HG03060 (cell line): ENCODE data around the gene CTIF.

ENCODE experiments used
- ATAC-seq: cut with Tn5 transposase; IDR thresholded peaks from one replicate; pipeline ENCODE4 v1.9.1; 2021; ENCODE audit warnings: low read depth, moderate number of reproducible peaks; ENCODE audit not compliant: unreplicated experiment

CTIF gene

GRCh38 chr18:48740068-48740440 is 201.2 kb downstream of the CTIF start:
- no peak for ATAC-seq

- no peak for ATAC-seq
These were observed 202.1 kb downstream of the CTIF start for GRCh38 chr18:48740851-48741485.

GRCh38 chr18:48741866-48742265 is 203.0 kb downstream of the CTIF start:
- no peak for ATAC-seq

DNA sequence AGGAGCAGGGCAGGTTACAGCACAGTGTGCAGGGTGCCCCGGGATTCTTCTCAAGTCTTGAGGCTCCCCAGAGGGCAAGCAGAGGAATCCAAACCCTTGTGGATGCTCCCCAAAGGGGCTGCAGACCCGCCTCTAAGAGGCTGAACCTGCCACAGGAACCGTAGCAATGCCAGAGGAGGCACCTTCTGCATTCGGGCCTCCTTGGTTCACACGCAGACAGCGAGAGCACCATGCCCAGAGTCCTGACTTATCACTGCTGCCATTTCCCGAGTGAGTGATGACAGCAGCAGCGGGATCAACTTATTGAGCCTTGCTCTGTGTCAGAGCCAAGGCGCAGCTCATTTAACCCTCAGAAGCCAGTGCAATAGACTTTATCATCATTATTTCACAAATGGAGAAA is 203.5 kb downstream of the CTIF start:
- no peak for ATAC-seq

GRCh38 chr18:48742706-48743475 is 204.1 kb downstream of the CTIF start:
- no peak for ATAC-seq

- ATAC-seq: no peak
These were observed 205.1 kb downstream of the CTIF start for GRCh38 chr18:48743886-48744285.

DNA sequence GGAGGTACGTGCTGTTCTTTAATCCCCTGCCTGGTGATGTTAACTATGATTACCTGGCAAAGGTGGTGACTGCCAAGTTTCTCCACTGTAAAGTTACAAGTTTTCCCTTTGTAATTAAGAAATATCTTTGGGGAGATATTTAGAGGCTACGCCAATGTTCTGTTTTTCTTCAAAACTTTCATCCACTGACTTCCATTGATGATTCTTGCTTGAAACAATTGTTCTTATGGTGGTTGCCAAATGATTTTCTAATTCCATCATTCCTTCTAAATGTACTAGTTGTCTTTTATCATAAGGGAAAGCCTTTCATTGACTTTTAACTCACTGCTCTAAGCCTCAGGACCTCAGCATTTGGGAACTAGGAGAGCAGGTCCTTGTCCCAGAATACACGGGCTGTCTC is 206.5 kb downstream of the CTIF start:
- ATAC-seq: no peak

GRCh38 chr18:48749768-48750167 is 210.9 kb downstream of the CTIF start:
- ATAC-seq: no peak

- no peak for ATAC-seq
These were observed 211.8 kb downstream of the CTIF start for GRCh38 chr18:48750485-48751175.

GRCh38 chr18:48751727-48752468 is 213.1 kb downstream of the CTIF start:
- no peak for ATAC-seq

- no peak for ATAC-seq
These were observed 213.6 kb downstream of the CTIF start for GRCh38 chr18:48752478-48752877.

DNA sequence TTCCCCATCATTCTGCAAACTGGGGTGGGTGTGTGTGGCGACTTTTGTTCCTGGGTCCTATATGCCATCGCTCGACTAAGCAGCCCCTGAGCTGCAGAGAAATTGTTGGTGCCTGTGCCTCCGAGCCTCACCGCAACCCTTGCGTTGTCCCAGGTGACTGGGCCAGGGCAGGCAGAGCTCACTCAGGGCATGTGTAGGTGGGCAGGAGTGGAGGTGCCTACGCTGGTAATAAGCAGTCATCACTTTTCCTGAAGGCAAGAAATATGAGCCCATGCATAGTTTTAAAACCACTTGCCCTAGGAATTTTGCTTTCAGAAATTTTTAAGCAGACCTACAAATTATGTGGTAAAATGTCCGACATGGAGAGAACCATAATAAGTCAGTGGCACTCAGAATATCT is 214.1 kb downstream of the CTIF start:
- ATAC-seq: no peak

DNA sequence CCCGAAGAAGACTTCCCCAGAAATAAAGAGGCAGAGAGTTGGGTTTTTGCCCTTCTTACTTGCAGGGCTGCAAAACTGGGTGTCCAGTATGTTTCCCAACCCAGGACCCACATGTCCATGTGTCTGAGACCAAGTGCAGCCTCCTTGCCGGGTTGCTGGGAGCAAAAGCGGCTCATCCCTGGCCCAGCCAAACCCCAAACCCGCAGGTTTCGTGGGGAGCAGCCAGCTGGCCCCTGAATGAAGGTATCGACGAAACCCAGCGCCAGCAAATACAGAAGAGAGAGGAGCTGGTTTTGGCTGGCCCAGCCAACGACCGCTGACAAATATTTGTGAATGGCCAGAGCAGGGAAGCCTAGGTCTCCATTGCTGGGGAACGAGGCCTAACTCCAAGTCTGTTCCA is 214.9 kb downstream of the CTIF start:
- no peak for ATAC-seq

DNA sequence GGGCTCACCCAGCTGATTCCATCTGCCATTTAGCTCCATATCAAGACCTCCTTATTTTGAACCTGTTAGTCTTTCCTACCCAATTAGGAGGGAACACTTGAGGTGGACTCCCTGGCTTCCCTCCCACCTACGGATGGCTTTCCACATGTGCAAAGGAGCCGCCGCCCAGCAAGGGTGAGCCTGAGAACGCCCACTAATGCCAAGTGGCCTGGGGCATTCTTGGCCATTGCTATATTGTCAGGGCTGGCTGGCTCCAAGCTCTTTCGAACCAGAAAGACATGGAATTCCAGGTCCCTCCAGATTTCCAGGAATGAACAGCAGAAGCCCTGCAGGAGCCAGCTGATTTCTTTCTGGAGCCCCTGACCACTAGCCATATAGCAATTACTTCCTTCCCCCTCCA is 215.7 kb downstream of the CTIF start:
- ATAC-seq: no peak

DNA sequence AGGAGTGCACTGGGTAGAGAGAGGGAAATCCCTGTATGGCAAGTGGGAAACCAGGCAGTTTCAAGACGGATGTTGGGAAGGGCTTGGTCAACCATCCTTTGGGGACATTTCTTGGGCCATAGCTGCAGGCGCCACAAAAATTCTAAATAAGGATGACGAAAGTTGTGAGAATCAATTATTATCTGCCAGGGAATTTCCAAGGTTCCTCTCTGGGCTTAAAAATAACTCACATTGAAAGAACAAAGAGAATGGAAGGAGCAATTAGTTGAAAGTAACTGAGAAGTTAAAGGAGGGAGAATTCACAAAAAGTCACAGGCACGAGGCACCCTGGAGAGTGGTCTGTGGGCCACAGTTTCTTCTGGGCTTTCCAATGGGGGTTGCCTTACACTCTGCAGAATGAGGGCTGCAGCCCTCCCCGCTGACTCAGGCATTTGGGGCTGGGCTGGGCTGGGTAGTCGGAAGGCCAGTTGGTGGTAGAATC is 216.2 kb downstream of the CTIF start:
- ATAC-seq: no peak

- ATAC-seq: no peak
These were observed 217.8 kb downstream of the CTIF start for GRCh38 chr18:48756511-48757226.

GRCh38 chr18:48757367-48757766 is 218.5 kb downstream of the CTIF start:
- no peak for ATAC-seq

GRCh38 chr18:48757906-48758305 is 219.1 kb downstream of the CTIF start:
- no peak for ATAC-seq

GRCh38 chr18:48761582-48761981 is 222.8 kb downstream of the CTIF start:
- ATAC-seq: no peak

- no peak for ATAC-seq
These were observed 223.2 kb downstream of the CTIF start for GRCh38 chr18:48762022-48762421.
